Colonic mucosa (tissue), 4 donors: ENCODE data around the gene LEP. TPM values are rescaled to one million over a fixed set of nuclear protein-coding genes. Genes with fewer than 3 reads are reported as not detected.

ENCODE experiments used
- DNase-seq: peaks from one replicate; pipeline ENCODE4 v3.0.0-alpha.2; 2020
- H3K27ac ChIP-seq: fragments of 200-600 bp; one replicate; pipeline ENCODE4 v1.8.0; 2021
- H3K27me3 ChIP-seq: fragments of 200-600 bp; one replicate; pipeline ENCODE4 v1.8.0; 2021
- H3K36me3 ChIP-seq: fragments of 200-600 bp; one replicate; pipeline ENCODE4 v1.8.0; 2021
- H3K4me1 ChIP-seq: fragments of 200-600 bp; one replicate; pipeline ENCODE4 v1.8.0; 2021; ENCODE audit warnings: mild to moderate bottlenecking
- H3K4me3 ChIP-seq: fragments of 200-600 bp; one replicate; pipeline ENCODE4 v1.8.0; 2021
- H3K9ac ChIP-seq, 2 donors: one replicate each; pipeline ENCODE4 v1.7.0; 2013; ENCODE audit warnings: control low read depth in 2 of 2, low read depth in 2 of 2, low read length in 2 of 2
- H3K9me3 ChIP-seq: fragments of 200-600 bp; one replicate; pipeline ENCODE4 v1.8.0; 2021
- intact Hi-C: fragments of 100-400 bp; cut with DNase I; formaldehyde crosslinking; loops from one replicate; pipeline ENCODE4 v1.14.1; 2022
- total RNA-seq, 2 donors: library from RNA; stranded (reverse); fragmentation: NEBNext Ultra II Directional in 1 of 2; extraction: Animal tissue kit (Norgen Biotek cat#: 25700) in 1 of 2; gene quantifications; one replicate each; pipeline ENCODE4 v1.2.1, GENCODE V29; 2021
- TF ChIP-seq, protein P1 (sequence below): fragments of 200-600 bp; IDR thresholded peaks from one replicate; pipeline ENCODE4 v1.8.0; 2022; ENCODE audit warnings: antibody characterized with exemption, mild to moderate bottlenecking
- donor health status: healthy.
- donor health status: DM: no; HTN: no; CAD: no.
- donor health status: DM: no; HTN: no; CAD: no.

LEP gene
- total RNA-seq, 2 donors from 2014 or later, result 0.07 TPM; not detected in 1

DNA sequence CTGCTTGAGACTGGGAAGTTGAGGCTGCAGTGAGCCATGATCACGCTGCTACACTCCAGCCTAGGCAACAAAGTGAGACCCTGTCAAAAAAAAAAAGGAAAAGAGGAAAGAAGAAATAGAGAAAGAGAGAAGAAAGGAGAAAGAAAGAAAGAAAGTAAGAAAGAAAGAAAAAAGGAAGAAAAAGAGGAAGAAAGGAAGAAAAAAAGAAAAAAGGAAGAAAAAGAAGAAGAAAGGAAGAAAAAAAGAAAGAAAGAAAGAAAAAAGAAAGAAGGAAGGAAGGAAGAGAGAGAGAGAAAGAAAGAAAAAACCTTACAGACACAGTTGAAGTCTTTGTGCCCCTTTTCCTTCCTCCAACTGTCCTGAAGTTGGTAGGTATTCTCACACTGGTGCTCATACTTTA lies 26.6 kb upstream of the LEP start:
- Histone ChIP-seq H3K9ac (no peak overlapping the region), H3K27me3 (no peaks in the 10 kb centered on the region), H3K4me1 (no peaks in the 10 kb centered on the region), H3K36me3 (no peaks in the 10 kb centered on the region), H3K27ac (no peak overlapping the region), H3K9me3 (no peaks in the 10 kb centered on the region), H3K4me3 (no peak overlapping the region)
- no peak for DNase-seq
- TF ChIP-seq, protein P1, sequence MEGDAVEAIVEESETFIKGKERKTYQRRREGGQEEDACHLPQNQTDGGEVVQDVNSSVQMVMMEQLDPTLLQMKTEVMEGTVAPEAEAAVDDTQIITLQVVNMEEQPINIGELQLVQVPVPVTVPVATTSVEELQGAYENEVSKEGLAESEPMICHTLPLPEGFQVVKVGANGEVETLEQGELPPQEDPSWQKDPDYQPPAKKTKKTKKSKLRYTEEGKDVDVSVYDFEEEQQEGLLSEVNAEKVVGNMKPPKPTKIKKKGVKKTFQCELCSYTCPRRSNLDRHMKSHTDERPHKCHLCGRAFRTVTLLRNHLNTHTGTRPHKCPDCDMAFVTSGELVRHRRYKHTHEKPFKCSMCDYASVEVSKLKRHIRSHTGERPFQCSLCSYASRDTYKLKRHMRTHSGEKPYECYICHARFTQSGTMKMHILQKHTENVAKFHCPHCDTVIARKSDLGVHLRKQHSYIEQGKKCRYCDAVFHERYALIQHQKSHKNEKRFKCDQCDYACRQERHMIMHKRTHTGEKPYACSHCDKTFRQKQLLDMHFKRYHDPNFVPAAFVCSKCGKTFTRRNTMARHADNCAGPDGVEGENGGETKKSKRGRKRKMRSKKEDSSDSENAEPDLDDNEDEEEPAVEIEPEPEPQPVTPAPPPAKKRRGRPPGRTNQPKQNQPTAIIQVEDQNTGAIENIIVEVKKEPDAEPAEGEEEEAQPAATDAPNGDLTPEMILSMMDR, result no peak
- intact Hi-C loops, result no loop called here

DNA sequence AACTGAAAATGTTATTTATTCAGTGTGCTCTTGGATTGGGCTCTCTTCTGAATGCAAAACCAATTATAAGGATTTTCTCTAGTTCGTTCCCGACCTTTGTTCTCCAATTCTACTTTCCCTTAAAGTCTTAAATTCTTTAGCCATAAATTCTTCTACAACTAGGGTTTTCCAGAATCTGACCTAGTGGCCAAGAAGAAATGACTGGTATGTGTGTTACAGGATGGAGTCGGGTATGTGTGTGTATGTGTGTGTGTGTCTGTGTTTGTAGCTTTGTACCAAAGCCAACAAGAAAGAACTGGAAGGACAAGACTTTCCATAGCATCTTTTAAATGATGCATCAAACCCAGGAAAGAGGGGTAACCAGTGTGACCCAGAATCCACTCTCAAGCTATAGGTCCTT lies 25.8 kb upstream of the LEP start:
- H3K9me3 ChIP-seq, result no peaks in the 10 kb centered on the region
- H3K36me3 ChIP-seq, result no peaks in the 10 kb centered on the region
- no peak overlapping the region for H3K27ac ChIP-seq
- DNase-seq, result no peak
- H3K27me3 ChIP-seq, result no peaks in the 10 kb centered on the region
- H3K4me3 ChIP-seq, result no peak overlapping the region
- H3K9ac ChIP-seq, result no peak overlapping the region
- intact Hi-C loops, result no loop called here
- TF ChIP-seq, protein P1, result no peak
- H3K4me1 ChIP-seq, result no peaks in the 10 kb centered on the region

DNA sequence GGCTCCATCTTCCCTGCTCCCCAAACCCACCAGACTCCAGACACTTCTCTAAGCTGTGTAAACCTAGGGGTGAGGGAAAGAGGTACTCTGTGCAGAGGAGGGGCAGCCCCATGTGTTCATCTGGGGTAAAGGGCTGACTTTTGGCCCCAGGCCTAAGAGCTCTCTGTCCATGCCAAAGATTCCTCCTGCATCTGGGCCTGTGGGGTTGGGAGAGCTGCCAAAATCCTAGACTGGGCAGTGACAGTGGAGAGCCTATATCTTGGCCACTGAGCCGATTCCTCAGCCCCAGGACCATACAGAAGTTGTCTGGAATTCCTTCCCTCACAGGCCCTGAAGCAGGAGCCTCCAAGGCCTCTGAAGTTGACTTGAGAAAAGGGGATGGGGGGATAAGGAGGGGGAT lies 25.3 kb upstream of the LEP start:
- no peak overlapping the region for H3K27ac ChIP-seq
- H3K27me3 ChIP-seq, result no peaks in the 10 kb centered on the region
- H3K9ac ChIP-seq, result no peak overlapping the region
- H3K36me3 ChIP-seq, result no peaks in the 10 kb centered on the region
- no peak for DNase-seq
- intact Hi-C loops, result no loop called here
- H3K4me3 ChIP-seq, result no peak overlapping the region
- TF ChIP-seq, protein P1, result no peak
- no peaks in the 10 kb centered on the region for H3K9me3 ChIP-seq
- H3K4me1 ChIP-seq, result no peaks in the 10 kb centered on the region

DNA sequence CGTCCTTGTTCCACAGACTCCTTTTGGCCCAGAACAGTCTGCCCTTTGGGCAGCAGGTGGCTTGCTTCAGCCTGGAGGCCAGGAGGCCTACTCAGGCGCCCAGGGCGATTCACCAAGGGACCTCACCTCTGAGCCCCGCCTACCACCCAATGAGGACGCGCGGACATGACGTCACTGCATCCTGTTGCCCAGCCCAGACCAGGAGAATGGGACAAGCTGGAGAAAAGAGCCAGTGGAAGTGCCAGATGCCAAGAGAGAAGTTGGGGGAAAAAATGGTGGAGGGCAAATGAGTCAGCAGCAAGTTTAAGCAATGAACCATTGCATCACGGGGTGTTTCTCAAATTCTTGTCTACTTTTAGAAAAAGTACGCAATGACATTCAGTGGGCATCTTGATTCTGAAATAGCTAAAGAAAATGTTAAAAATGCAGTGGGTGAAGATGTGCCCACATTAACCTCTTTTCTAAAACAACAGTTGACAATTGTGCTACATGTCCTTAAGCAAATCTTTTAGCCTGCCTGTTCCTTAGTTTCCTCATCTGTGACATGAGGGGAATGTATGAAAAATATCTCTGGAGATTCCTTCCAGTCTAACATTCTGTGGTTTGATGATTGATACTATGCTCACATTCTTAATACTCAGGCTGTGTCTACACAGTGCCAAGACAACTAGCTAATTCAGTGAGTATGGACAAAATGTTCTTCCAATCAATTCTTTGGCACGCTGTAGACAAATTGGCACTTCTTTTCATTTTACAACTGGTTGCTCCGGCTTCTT lies 23.9 kb upstream of the LEP start:
- H3K9ac ChIP-seq, result no peak overlapping the region
- H3K27ac ChIP-seq, result no peak overlapping the region
- H3K36me3 ChIP-seq, result no peaks in the 10 kb centered on the region
- DNase-seq, result no peak
- TF ChIP-seq, protein P1, result no peak
- H3K9me3 ChIP-seq, result no peaks in the 10 kb centered on the region
- H3K4me1 ChIP-seq, result no peaks in the 10 kb centered on the region
- H3K27me3 ChIP-seq, result no peaks in the 10 kb centered on the region
- intact Hi-C loops, result no loop called here
- H3K4me3 ChIP-seq, result no peak overlapping the region

DNA sequence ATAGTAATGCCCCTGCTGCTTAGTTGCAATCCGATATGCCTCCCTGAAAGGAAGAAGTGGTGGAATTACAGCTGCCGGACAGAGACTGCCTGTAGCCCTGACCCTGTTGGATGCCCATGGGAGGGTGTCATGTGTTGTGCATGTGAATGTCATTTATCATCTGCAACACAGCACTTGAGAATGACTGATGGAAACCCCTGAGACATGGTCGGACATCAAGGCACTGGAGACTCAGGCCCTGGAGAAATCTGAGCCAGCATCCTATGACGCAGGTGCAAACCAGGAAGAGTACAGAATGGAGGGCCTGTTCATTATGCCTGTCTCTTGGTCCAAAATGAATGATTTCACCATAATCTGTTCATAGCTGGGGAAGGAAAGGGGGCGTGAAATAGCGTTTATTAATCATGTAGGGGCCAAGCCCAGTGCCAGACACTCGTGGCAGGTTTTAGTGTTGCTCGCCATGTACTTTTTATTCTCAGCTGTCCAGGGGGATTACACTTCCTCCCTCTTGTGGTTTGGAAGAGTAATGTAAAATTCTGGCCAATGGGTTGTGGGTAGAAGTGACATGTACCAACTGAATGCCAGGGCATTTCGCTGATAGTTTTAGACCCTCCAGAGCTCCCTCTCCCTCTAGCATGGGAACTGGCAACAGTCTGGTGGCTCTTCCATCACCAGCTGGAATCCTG lies 23.0 kb upstream of the LEP start:
- no peaks in the 10 kb centered on the region for H3K4me1 ChIP-seq
- intact Hi-C loops, result no loop called here
- H3K36me3 ChIP-seq, result no peaks in the 10 kb centered on the region
- TF ChIP-seq, protein P1, result no peak
- no peak overlapping the region for H3K9ac ChIP-seq
- H3K27me3 ChIP-seq, result no peaks in the 10 kb centered on the region
- DNase-seq, result no peak
- H3K9me3 ChIP-seq, result no peaks in the 10 kb centered on the region
- no peak overlapping the region for H3K4me3 ChIP-seq
- no peak overlapping the region for H3K27ac ChIP-seq
